GM12878 (cell line): Measurements from ENCODE around the gene ST6GALNAC3. TPM values are rescaled to one million over a fixed set of nuclear protein-coding genes. Genes with fewer than 3 reads are reported as not detected.
A peak's percentile ranks its signal among the peaks of the same experiment; 100 is the strongest.

Experiments used
- ATAC-seq: fragments of 200-7000 bp; cut with Tn5 transposase; 3 replicates; pipeline ENCODE4 v1.9.1; 2020; ENCODE audit warnings: mild to moderate bottlenecking, moderate library complexity
- BruUV-seq: library from RNA; stranded (reverse); fragments of 400-500 nt; replicated peaks from 2 replicates; lab custom pipeline; 2021; lab: Mats Ljungman, UMichigan
- CTCF ChIA-PET: fragments of 300-600 bp; sonication (Branson Sonifier 250); formaldehyde crosslinking; extraction: SDS; loops from one replicate; lab custom pipeline; 2021; ENCODE audit warnings: inconsistent platforms; lab: Yijun Ruan, JAX
- POLR2A ChIA-PET: fragments of 350-600 bp; formaldehyde crosslinking; extraction: SDS; loops from one replicate; lab custom pipeline; 2021; ENCODE audit warnings: inconsistent platforms; lab: Charles Lee
- RAD21 ChIA-PET: fragments of 300-600 bp; sonication (Branson Sonifier 250); formaldehyde crosslinking; loops from one replicate; lab custom pipeline; 2023; ENCODE audit warnings: antibody characterized with exemption; ENCODE audit not compliant: unreplicated experiment; lab: Charles Lee
- SMC1A ChIA-PET: fragments of 300-600 bp; sonication (Branson Sonifier 250); formaldehyde crosslinking; loops from one replicate; lab custom pipeline; 2023; ENCODE audit not compliant: unreplicated experiment, uncharacterized antibody; lab: Charles Lee
- DNase-seq: peaks from one replicate; pipeline ENCODE4 v3.0.0-alpha.2; 2011; ENCODE audit warnings: low read depth, low spot score
- FAIRE-seq: peaks from 3 replicates; lab custom pipeline; 2011; peaks lifted over from hg19 to GRCh38; lab: Jason Lieb, UNC
- H2AFZ ChIP-seq: 2 replicates; pipeline ENCODE4 v1.6.0; 2011; ENCODE audit warnings: low read depth, low read length, control low read depth; ENCODE audit not compliant: control insufficient read depth
- H3K27ac ChIP-seq: 2 replicates; pipeline ENCODE4 v1.5.1; 2011; ENCODE audit warnings: control low read depth; ENCODE audit not compliant: control insufficient read depth, insufficient read depth
- H3K27me3 ChIP-seq, 2 experiments: replicated peaks in 1 of 2; 2 replicates each; pipeline versions ENCODE4 v1.6.0 to v1.6.1; 2011; ENCODE audit warnings: low read length in 1 of 2; ENCODE audit not compliant: control insufficient read depth in 2 of 2, insufficient read depth in 2 of 2
- H3K36me3 ChIP-seq, 2 experiments: 2 replicates each; pipeline ENCODE4 v1.5.1; 2011; ENCODE audit warnings: low read length in 1 of 2; ENCODE audit not compliant: control insufficient read depth in 2 of 2, insufficient read depth in 2 of 2
- H3K4me1 ChIP-seq: 2 replicates; pipeline ENCODE4 v1.6.1; 2011; ENCODE audit warnings: mild to moderate bottlenecking, low read length, moderate library complexity, mixed read lengths; ENCODE audit not compliant: control insufficient read depth, insufficient read depth
- H3K4me2 ChIP-seq: 2 replicates; pipeline ENCODE4 v1.6.0; 2011; ENCODE audit warnings: control low read depth; ENCODE audit not compliant: control insufficient read depth, insufficient read depth
- H3K4me3 ChIP-seq: fragments of 200-600 bp; sonication (generic); 2 replicates; pipeline ENCODE4 v1.5.1; 2016
- H3K79me2 ChIP-seq: 2 replicates; pipeline ENCODE4 v1.6.0; 2011; ENCODE audit warnings: low read length; ENCODE audit not compliant: control insufficient read depth, insufficient read depth
- H3K9ac ChIP-seq: 2 replicates; pipeline ENCODE4 v1.8.0; 2011; ENCODE audit warnings: low read length, control low read depth, mixed read lengths; ENCODE audit not compliant: control insufficient read depth, insufficient read depth
- H3K9me3 ChIP-seq: replicated peaks from 3 replicates; pipeline ENCODE4 v1.5.1; 2011; ENCODE audit warnings: mild to moderate bottlenecking, low read length; ENCODE audit not compliant: control insufficient read depth, insufficient read depth
- H4K20me1 ChIP-seq: 2 replicates; pipeline ENCODE4 v1.6.0; 2011; ENCODE audit not compliant: control insufficient read depth, insufficient read depth
- BACH1 ChIP-seq: fragments of 450-650 bp; IDR thresholded peaks from 2 replicates; pipeline ENCODE4 v1.6.1; 2017; ENCODE audit warnings: mild to moderate bottlenecking, borderline replicate concordance
- CBX5 ChIP-seq: sonication (generic); IDR thresholded peaks from 2 replicates; pipeline ENCODE4 v1.6.1; 2016; ENCODE audit warnings: low read depth, moderate library complexity, mild to moderate bottlenecking, inconsistent platforms
- CHD1 ChIP-seq: IDR thresholded peaks from 2 replicates; pipeline ENCODE4 v1.6.1; 2012; ENCODE audit warnings: low read depth, low read length, improper control_type of control experiment
- HDGF ChIP-seq: fragments of 450-650 bp; IDR thresholded peaks from 2 replicates; pipeline ENCODE4 v1.6.1; 2016; ENCODE audit warnings: antibody characterized with exemption
- MEF2B ChIP-seq: fragments of 450-650 bp; IDR thresholded peaks from 2 replicates; pipeline ENCODE4 v1.6.1; 2018; ENCODE audit warnings: mild to moderate bottlenecking, moderate library complexity; ENCODE audit not compliant: partially characterized antibody, poor library complexity, severe bottlenecking
- MYC ChIP-seq: IDR thresholded peaks from 2 replicates; pipeline ENCODE4 v1.6.1; 2011; ENCODE audit warnings: mild to moderate bottlenecking, low read length, moderate library complexity, inconsistent platforms; ENCODE audit not compliant: insufficient read depth, insufficient replicate concordance, insufficient read length, severe bottlenecking
- RAD21 ChIP-seq: IDR thresholded peaks from 2 replicates; pipeline ENCODE4 v1.6.1; 2011; ENCODE audit warnings: mild to moderate bottlenecking, low read depth, low read length, moderate library complexity; ENCODE audit not compliant: insufficient read depth
- RBBP5 ChIP-seq: fragments of 200-600 bp; sonication (generic); conservative IDR thresholded peaks from 2 replicates; pipeline ENCODE4 v1.6.1; 2016
- SMC3 ChIP-seq: IDR thresholded peaks from 2 replicates; pipeline ENCODE4 v1.6.1; 2011; ENCODE audit warnings: low read length, improper control_type of control experiment, borderline replicate concordance
- TAF1 ChIP-seq: IDR thresholded peaks from 2 replicates; pipeline ENCODE4 v1.6.1; 2011; ENCODE audit warnings: mild to moderate bottlenecking, low read depth, low read length, borderline replicate concordance
- TCF3 ChIP-seq: IDR thresholded peaks from 2 replicates; pipeline ENCODE4 v1.6.1; 2012; ENCODE audit warnings: low read depth, mild to moderate bottlenecking, low read length, borderline replicate concordance; ENCODE audit not compliant: insufficient read depth
- ZNF207 ChIP-seq: fragments of 450-650 bp; IDR thresholded peaks from 2 replicates; pipeline ENCODE4 v1.6.1; 2014; ENCODE audit warnings: antibody characterized with exemption, mild to moderate bottlenecking, borderline replicate concordance
- ZZZ3 ChIP-seq: IDR thresholded peaks from 2 replicates; pipeline ENCODE4 v1.6.1; 2011; ENCODE audit warnings: low read depth; ENCODE audit not compliant: control insufficient read depth, insufficient read length
- WGBS: methylation state at CpG from one replicate; pipeline ENCODE4 v1.1.6; 2016; ENCODE audit warnings: low lambda C conversion rate; ENCODE audit not compliant: insufficient replicate concordance, insufficient coverage; ENCODE audit errors: missing lambda C conversion rate; 5-methylcytosine and 5-hydroxymethylcytosine counted together
- in situ Hi-C: fragments of 300-500 bp; cut with MboI; formaldehyde crosslinking; loops from 9 replicates; pipeline ENCODE4 v1.14.3; 2018; ENCODE audit warnings: mixed read lengths
- intact Hi-C: fragments of 100-400 bp; cut with micrococcal nuclease; formaldehyde crosslinking; loops from one replicate; pipeline ENCODE4 v1.14.2; 2022; ENCODE audit not compliant: unreplicated experiment
- polyA plus RNA-seq, 11 experiments: library from polyadenylated mRNA; depleted of rRNA in 4 of 11; unstranded in 6 of 11; stranded (reverse) in 5 of 11; fragments of >200 nt; fragmentation: Nextera tagmentation in 4 of 11; fragmentation: Illumina TruSeq in 1 of 11; extraction: Ambion mirVana in 4 of 11; extraction: Trizol in 1 of 11; gene quantifications; 1 replicate in 1 of 11; 2 replicates in 10 of 11; pipeline versions ENCODE4 v1.2.1 to v1.2.3, GENCODE V29; 2011 to 2016; ENCODE audit warnings: inconsistent platforms in 2 of 11, missing spikeins in 2 of 11, low read depth in 1 of 11
- total RNA-seq, 4 experiments: library from RNA; depleted of rRNA in 3 of 4; stranded (reverse); fragments of >200 nt in 3 of 4; fragmentation: Illumina TruSeq in 1 of 4; extraction: Trizol in 1 of 4; gene quantifications; 2 replicates each; pipeline versions ENCODE4 v1.2.1 to v1.2.3, GENCODE V29; 2013 to 2021
- TF ChIP-seq, protein P1 (sequence below): fragments of 450-650 bp; IDR thresholded peaks from 2 replicates; pipeline ENCODE4 v1.6.1; 2017; ENCODE audit warnings: mild to moderate bottlenecking
- TF ChIP-seq, protein P2 (sequence below): IDR thresholded peaks from 2 replicates; pipeline ENCODE4 v1.6.1; 2012; ENCODE audit warnings: low read length, inconsistent platforms
- TF ChIP-seq, protein P3 (sequence below): fragments of 150-350 bp; IDR thresholded peaks from 2 replicates; pipeline ENCODE4 v1.6.1; 2016; ENCODE audit warnings: low read depth, low read length
- TF ChIP-seq, protein P4 (sequence below): fragments of 450-650 bp; IDR thresholded peaks from 2 replicates; pipeline ENCODE4 v1.6.1; 2014; ENCODE audit warnings: mild to moderate bottlenecking

The ST6GALNAC3 gene
- total and polyA plus RNA-seq, 10 of the 15 experiments (the other 5 are each of a cell fraction or from before 2014, with no cell fraction given) = 0.04 to 0.68 (median 0.18) TPM; not detected in 3

DNA sequence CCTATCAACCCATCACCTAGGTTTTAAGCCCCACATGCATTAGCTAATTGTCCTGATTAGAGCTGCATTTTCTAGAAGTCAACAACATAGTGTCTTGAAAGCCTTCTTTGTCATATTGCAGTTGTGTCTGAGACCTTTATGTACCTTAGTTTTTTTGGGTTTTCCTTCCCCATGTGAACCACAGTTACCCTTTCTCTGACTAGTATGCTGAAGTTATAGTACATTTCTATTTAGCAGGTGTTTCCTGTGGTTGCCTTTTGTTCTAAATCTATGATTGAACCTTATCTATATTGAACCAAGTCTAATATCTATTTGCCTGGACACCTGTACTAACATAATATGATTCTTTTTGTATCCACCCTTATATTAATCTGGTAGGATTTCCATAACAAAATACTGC is 135.6 kb downstream of the ST6GALNAC3 start (continued):
- TF ChIP-seq, protein P1, sequence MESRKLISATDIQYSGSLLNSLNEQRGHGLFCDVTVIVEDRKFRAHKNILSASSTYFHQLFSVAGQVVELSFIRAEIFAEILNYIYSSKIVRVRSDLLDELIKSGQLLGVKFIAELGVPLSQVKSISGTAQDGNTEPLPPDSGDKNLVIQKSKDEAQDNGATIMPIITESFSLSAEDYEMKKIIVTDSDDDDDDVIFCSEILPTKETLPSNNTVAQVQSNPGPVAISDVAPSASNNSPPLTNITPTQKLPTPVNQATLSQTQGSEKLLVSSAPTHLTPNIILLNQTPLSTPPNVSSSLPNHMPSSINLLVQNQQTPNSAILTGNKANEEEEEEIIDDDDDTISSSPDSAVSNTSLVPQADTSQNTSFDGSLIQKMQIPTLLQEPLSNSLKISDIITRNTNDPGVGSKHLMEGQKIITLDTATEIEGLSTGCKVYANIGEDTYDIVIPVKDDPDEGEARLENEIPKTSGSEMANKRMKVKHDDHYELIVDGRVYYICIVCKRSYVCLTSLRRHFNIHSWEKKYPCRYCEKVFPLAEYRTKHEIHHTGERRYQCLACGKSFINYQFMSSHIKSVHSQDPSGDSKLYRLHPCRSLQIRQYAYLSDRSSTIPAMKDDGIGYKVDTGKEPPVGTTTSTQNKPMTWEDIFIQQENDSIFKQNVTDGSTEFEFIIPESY = no peak
- no peak for TF ChIP-seq MEF2B
- no peak for TF ChIP-seq HDGF
- TF ChIP-seq TCF3 = no peak
- TF ChIP-seq RAD21 = no peak
- TF ChIP-seq CHD1 = no peak
- no peak for TF ChIP-seq CBX5
- no peak for TF ChIP-seq SMC3
- TF ChIP-seq BACH1 = no peak
- TF ChIP-seq MYC = no peak
- TF ChIP-seq, all 136 proteins: peak for 0

DNA sequence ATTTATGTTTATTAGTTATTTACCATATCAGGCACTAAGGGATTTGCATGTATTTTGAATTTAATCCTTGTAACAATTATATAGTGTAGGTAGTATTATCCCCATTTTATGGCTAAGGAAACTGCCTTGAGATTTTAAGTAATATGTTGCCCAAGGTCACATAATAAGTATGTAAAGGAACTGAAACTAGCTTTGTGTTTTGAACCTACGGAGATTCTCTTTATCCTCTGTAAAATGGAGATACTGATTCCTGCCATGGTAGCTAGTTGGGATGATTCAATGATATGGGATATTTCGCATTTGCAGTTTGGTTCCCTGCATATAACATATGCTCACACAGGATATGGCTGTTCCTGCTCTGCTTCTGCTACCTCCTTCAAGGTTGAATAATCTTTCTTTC is 144.3 kb downstream of the ST6GALNAC3 start:
- H3K9ac ChIP-seq = no peak overlapping the region
- no TSS peak for BruUV-seq
- ATAC-seq = peak; percentile 48
- no peak for DNase-seq
- H3K27me3 ChIP-seq = no peaks in the 10 kb centered on the region
- no peak for FAIRE-seq
- SMC1A ChIA-PET = interaction anchor here (1.2 to 1.6 kb wide), 4 partner anchors 9 to 57 kb away, joined by 3 to 10 read pairs (median 3); no protein-coding TSS in a partner anchor
- H3K4me1 ChIP-seq = no peaks in the 10 kb centered on the region
- intact Hi-C loops = no loop called here
- no peaks in the 10 kb centered on the region for H3K9me3 ChIP-seq
- in situ Hi-C loops = no loop called here
- H2AFZ ChIP-seq = no peak overlapping the region
- no peaks in the 10 kb centered on the region for H4K20me1 ChIP-seq
- RAD21 ChIA-PET = no interaction called here
- no peak overlapping the region for H3K27ac ChIP-seq
- CTCF ChIA-PET = interaction anchor here (0.7 kb wide), 1 partner anchor 65 kb away, joined by 3 read pairs; no protein-coding TSS in a partner anchor
- H3K79me2 ChIP-seq = no peaks in the 10 kb centered on the region
- 0% methylated on average over 2 of the region's 2 CpGs for WGBS
- POLR2A ChIA-PET = no interaction called here
- no peak overlapping the region for H3K4me3 ChIP-seq
- no peaks in the 10 kb centered on the region for H3K36me3 ChIP-seq
- H3K4me2 ChIP-seq = no peak overlapping the region
- no peak for TF ChIP-seq TAF1
- TF ChIP-seq ZNF207 = no peak
- TF ChIP-seq, protein P2, sequence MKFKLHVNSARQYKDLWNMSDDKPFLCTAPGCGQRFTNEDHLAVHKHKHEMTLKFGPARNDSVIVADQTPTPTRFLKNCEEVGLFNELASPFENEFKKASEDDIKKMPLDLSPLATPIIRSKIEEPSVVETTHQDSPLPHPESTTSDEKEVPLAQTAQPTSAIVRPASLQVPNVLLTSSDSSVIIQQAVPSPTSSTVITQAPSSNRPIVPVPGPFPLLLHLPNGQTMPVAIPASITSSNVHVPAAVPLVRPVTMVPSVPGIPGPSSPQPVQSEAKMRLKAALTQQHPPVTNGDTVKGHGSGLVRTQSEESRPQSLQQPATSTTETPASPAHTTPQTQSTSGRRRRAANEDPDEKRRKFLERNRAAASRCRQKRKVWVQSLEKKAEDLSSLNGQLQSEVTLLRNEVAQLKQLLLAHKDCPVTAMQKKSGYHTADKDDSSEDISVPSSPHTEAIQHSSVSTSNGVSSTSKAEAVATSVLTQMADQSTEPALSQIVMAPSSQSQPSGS = no peak
- TF ChIP-seq RBBP5 = no peak
- TF ChIP-seq, protein P3, sequence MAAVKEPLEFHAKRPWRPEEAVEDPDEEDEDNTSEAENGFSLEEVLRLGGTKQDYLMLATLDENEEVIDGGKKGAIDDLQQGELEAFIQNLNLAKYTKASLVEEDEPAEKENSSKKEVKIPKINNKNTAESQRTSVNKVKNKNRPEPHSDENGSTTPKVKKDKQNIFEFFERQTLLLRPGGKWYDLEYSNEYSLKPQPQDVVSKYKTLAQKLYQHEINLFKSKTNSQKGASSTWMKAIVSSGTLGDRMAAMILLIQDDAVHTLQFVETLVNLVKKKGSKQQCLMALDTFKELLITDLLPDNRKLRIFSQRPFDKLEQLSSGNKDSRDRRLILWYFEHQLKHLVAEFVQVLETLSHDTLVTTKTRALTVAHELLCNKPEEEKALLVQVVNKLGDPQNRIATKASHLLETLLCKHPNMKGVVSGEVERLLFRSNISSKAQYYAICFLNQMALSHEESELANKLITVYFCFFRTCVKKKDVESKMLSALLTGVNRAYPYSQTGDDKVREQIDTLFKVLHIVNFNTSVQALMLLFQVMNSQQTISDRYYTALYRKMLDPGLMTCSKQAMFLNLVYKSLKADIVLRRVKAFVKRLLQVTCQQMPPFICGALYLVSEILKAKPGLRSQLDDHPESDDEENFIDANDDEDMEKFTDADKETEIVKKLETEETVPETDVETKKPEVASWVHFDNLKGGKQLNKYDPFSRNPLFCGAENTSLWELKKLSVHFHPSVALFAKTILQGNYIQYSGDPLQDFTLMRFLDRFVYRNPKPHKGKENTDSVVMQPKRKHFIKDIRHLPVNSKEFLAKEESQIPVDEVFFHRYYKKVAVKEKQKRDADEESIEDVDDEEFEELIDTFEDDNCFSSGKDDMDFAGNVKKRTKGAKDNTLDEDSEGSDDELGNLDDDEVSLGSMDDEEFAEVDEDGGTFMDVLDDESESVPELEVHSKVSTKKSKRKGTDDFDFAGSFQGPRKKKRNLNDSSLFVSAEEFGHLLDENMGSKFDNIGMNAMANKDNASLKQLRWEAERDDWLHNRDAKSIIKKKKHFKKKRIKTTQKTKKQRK = no peak
- TF ChIP-seq ZZZ3 = no peak
- TF ChIP-seq, protein P4, sequence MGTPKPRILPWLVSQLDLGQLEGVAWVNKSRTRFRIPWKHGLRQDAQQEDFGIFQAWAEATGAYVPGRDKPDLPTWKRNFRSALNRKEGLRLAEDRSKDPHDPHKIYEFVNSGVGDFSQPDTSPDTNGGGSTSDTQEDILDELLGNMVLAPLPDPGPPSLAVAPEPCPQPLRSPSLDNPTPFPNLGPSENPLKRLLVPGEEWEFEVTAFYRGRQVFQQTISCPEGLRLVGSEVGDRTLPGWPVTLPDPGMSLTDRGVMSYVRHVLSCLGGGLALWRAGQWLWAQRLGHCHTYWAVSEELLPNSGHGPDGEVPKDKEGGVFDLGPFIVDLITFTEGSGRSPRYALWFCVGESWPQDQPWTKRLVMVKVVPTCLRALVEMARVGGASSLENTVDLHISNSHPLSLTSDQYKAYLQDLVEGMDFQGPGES = no peak
